GM15510 (cell line): Measurements from ENCODE around the gene MANF.

Experiments used
- POLR2A ChIP-seq: IDR thresholded peaks from 3 replicates; pipeline ENCODE4 v1.6.1; 2011; ENCODE audit warnings: borderline replicate concordance; ENCODE audit not compliant: insufficient read length; ENCODE audit errors: extremely low read depth

The MANF gene

GRCh38 chr3:51360806-51361205, 24.3 kb upstream of the MANF start:
- TF ChIP-seq POLR2A: no peak

- TF ChIP-seq POLR2A: no peak
These were observed 23.3 kb upstream of the MANF start for GRCh38 chr3:51361746-51362145.

- no peak for TF ChIP-seq POLR2A
These were observed 22.6 kb upstream of the MANF start for GRCh38 chr3:51362476-51362875.

GRCh38 chr3:51371943-51372557, 13.0 kb upstream of the MANF start:
- no peak for TF ChIP-seq POLR2A

GRCh38 chr3:51373658-51374421, 11.3 kb upstream of the MANF start:
- no peak for TF ChIP-seq POLR2A

GRCh38 chr3:51374456-51374855, 10.6 kb upstream of the MANF start:
- TF ChIP-seq POLR2A: no peak

GRCh38 chr3:51375136-51375535, 10.0 kb upstream of the MANF start:
- TF ChIP-seq POLR2A: no peak

- TF ChIP-seq POLR2A: no peak
These were observed 9.5 kb upstream of the MANF start for GRCh38 chr3:51375571-51375970.

- TF ChIP-seq POLR2A: no peak
These were observed 7.0 kb upstream of the MANF start for GRCh38 chr3:51378065-51378464.

- TF ChIP-seq POLR2A: no peak
These were observed 6.4 kb upstream of the MANF start for GRCh38 chr3:51378726-51379125.

- no peak for TF ChIP-seq POLR2A
These were observed 5.8 kb upstream of the MANF start for GRCh38 chr3:51379301-51379700.

- TF ChIP-seq POLR2A: no peak
These were observed 5.2 kb upstream of the MANF start for GRCh38 chr3:51379746-51380455.

GRCh38 chr3:51380601-51381332, 4.3 kb upstream of the MANF start:
- TF ChIP-seq POLR2A: no peak

GRCh38 chr3:51381333-51381705, 3.8 kb upstream of the MANF start:
- no peak for TF ChIP-seq POLR2A
